ENCODE results near the gene PRMT3.
A peak's percentile ranks its signal among the peaks of the same experiment; 100 is the strongest.
"Not testable (repeated sequence)": the region's sequence is repeated elsewhere in the genome, so short reads cannot be mapped to it uniquely, and the experiment has no call there.

The PRMT3 gene

GRCh38 chr11:20457934-20458680 is 70.6 kb downstream of the PRMT3 start:
- no peak for DNase-seq

GRCh38 chr11:20458905-20459632 is 71.6 kb downstream of the PRMT3 start:
- no peak for DNase-seq

- DNase-seq: no peak
Observed at GRCh38 chr11:20459865-20460264, 72.3 kb downstream of the PRMT3 start.

DNA sequence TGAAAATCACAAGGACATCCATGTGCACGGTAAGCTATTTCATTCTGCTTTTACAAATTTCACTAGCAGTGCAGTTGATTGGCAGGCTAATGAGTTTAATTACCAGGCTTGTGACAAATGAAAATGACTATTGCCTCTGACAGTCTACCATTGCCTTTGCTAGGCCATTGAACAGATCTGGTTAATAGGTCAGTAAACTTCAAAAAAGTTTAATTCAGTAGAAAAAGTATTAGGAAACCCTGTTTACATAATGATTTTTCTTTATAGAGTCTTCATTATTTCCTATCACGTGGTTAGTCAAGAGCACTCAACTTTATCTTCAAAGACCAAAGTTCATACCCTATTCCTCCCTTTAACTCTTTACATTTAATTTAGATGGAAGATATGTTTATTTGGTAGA is 77.0 kb downstream of the PRMT3 start:
- no peak for DNase-seq

DNA sequence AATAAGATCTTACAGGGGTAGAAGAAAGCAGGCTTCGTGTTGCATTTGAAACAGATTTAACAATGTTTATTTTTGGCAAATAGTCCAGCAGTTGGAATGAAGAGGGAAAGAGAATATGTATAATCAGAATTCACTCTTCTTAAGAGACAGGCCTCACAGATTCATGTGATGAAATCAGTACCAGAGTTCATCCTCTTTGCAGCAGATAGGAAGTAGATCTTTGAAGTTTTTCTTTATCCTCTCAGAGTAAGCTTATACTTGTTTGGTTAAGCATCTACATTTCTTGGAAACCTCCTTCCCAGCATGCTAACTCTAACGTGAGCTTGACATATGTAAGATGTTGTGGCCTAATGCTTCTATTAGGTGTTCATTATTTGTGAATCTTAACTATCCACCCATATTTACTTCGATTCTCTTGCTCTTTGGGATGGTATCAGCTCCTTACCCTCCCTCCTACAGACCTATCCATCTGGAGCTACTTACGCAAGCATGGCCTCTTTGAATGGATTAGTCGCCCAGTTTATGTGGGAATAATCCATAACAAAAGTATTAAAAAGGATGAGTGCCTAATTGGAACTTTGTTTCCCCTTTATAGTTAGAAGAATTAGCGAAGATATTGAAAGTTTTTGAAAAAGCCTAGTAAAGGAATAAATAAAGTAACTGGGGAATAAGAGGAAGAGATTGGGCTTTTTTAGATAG is 80.1 kb downstream of the PRMT3 start:
- DNase-seq: no peak

DNA sequence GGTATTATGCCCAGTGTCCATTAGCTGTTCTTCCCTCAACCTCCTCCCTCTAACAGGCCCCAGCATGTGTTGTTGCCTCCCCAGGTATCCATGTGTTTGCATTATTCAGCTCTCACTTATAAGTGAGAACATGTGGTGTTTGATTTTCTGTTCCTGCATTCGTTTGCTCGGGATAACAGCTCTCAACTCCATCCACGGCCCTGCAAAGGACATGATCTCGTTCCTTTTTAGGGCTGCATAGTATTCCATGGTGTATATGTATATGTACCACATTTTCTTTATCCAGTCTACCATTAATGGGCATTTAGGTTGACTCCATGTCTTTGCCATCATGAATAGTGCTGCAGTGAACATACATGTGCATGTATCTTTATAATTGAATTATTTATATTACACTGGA is 82.8 kb downstream of the PRMT3 start:
- DNase-seq: no peak

- not testable (repeated sequence) for DNase-seq
Observed at GRCh38 chr11:20471929-20472328, 84.4 kb downstream of the PRMT3 start.

- no peak for DNase-seq
Observed at GRCh38 chr11:20474176-20474881, 86.8 kb downstream of the PRMT3 start.

- DNase-seq: no peak
Observed at GRCh38 chr11:20474882-20475517, 87.5 kb downstream of the PRMT3 start.

DNA sequence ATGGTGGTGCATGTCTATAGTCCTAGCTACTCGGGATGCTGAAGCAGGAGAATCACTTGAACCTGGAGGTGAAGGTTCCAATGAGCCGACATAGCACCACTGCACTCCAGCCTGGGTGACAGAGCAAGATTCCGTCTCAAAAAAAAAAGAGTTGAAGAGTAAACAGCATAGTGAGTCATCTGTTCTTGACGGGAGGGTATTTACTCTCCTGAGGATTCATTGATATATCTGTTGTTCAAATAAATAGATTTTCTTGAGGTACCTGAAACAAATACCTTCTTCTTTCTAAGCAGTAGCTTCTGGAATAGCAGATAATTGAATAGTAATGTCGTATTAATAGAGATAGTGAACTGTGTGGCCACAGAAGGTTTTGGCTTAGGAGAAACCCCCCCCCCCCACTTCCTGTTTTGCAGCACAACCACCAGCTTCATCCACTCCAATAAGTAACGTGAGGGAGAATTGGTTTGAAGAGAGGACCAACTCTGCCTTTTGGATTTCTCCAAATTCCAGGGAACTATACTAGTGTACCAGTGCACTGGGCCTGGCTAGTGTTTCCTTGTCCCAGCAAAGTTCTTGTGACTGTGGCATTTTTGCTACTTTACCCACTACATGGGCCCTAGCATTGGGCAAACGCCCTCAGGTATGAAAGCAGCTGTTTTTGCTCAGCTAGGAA is 90.0 kb downstream of the PRMT3 start:
- DNase-seq: no peak

- no peak for DNase-seq
Observed at GRCh38 chr11:20479513-20479912, 92.0 kb downstream of the PRMT3 start.

- DNase-seq: no peak
Observed at GRCh38 chr11:20483931-20484330, 96.4 kb downstream of the PRMT3 start.

DNA sequence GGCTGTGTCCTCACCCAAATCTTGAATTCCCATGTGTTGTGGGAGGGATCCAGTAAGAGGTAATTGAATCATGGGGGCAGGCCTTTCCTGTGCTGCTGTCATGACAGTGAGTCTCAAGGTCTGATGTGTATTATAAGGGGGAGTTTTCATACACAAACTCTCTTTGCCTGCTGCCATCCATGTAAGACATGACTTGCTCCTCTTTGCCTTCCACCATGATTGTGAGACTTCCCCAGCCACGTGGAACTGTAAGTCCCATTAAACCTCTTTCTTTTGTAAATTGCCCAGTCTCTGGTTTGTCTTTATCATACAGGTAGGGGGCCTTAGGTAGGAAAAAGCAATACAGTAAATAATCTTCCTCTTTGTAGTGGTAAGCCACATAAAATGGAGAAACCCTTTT is 96.9 kb downstream of the PRMT3 start:
- DNase-seq: not testable (repeated sequence)

DNA sequence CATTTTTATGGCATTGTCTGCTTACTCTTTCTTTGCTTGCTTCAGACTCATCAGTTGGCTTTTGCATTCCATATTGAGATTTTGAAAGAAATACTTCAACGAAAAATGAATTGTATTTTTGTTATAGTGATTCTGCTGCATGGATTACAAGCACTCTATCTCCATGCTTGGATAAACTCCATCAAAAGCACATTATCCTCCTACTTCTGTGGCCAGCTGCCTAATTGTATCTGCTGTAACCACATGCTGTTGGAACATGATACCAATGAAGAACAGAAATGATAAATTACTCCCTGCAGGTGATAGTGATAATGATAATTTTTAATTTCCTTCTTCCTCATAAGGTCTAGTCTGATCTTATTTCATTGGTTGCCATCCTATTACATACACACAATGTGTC is 100.8 kb downstream of the PRMT3 start:
- no peak for DNase-seq

DNA sequence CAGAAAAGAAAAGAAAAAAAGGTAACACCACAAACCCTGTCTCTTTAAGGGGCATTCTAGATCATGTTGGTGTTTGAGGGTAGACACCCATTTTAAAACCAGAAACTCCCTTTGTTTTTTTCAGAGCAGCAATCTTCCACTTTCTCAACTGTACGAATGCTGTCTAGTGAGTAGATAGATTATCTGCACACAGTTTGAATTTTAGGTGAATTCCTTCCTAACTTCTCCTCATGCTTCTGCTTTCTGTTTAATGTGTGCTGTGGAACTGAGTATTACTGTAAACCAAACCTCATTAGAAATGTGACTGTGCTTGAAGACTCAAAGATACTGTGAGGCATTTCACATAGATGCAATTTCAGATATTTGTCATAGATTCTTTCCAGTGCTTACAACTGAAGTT is 102.4 kb downstream of the PRMT3 start:
- DNase-seq: peak; percentile 4

GRCh38 chr11:20493340-20493739 is 105.8 kb downstream of the PRMT3 start:
- DNase-seq: no peak

GRCh38 chr11:20497124-20497792 is 109.7 kb downstream of the PRMT3 start:
- DNase-seq: no peak

DNA sequence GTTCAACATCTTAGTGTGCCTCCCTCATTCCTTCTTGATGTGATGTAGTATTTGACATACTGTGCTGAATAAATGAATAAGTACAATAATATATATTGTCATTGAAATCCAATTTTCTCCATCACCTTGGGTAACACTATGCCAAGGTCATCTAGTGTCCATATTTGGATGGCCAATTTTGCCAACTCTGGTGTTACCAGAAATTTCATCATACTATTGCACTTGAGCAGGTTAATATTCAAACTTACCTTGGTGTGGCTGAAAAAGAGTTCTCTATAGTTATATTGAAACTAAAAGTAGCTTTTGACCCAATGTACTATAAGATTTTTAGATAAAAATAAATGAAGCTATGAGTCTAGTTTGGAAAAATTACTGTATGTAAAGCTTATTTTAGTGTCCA is 113.7 kb downstream of the PRMT3 start:
- no peak for DNase-seq

DNA sequence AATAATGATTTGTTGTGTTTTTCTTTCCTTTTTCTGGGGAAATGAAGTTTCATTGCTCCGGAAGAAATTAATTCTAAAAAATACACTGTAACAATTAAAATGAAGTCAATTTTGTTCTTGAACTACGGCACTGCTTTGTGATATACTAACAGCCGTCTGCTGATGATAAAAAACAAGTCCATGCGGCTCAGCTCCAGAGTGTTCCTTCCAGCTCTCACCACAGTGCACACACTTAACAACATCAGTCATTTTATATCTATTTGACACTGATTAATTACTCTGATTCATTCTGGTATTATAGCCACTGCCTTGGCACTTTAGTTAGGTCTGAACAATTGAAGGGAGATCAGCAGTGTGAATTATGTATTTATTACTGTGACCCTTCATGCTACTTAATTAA is 114.5 kb downstream of the PRMT3 start:
- no peak for DNase-seq

DNA sequence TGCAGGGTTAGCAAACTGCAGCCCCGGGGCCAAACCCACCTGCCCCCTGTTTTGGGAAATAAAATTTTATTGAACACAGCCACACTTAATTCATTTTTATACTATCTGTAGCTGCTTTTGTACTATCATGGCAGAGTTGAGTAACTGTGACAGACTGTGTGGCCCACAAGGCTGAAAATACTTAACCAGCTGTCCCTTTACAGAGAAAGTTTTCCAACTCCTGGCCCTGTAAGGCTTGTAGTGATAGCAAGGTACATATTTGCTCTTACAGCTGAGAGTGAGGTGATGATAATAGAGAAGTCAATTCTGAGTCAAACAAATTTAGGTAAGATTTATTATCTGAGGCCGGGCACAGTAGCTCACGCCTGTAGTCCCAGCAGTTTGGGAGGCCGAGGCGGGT is 124.5 kb downstream of the PRMT3 start:
- no peak for DNase-seq

DNA sequence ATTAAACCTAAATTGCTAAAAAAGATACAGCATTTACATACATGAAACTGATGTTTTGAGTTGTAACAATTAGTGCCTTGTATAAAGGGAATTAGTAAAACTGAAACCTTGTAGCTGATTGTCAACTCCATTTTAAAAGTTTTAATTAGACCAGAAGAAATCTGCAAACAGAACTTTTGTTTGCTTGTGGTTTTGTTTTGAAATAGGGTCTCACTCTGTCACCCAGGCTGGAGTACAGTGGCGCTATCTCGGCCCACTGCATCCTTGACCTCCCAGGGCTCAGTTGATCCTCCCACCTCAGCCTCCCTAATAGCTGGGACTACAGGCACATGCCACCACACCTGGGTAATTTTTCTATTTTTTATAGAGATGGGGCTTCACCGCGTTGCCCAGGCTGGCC is 125.4 kb downstream of the PRMT3 start:
- DNase-seq: no peak

Measured in activated CD4-positive, alpha-beta T cell treated with anti-CD3 and anti-CD28 coated beads, Interleukin-10, Interleukin-2, amounts not matched to agents 100 ng/mL and 50 ng/mL, durations not matched to agents 16 hours and 8 hours (primary cell).